Mammary epithelial cell (primary cell): ENCODE data around the gene VPS26C.

Experiments
- EZH2 ChIP-seq: IDR thresholded peaks from 2 replicates; pipeline ENCODE4 v1.6.1; 2012; ENCODE audit warnings: low read length, inconsistent platforms, borderline replicate concordance
- TF ChIP-seq, protein P1 (sequence below), 2 donors: IDR thresholded peaks in 1 of 2; conservative IDR thresholded peaks in 1 of 2; 2 replicates each; pipeline ENCODE4 v1.5.1; 2011 to 2012; ENCODE audit warnings: inconsistent platforms in 2 of 2, low read length in 2 of 2, mild to moderate bottlenecking in 2 of 2, control low read depth in 1 of 2, low read depth in 1 of 2; ENCODE audit not compliant: insufficient read depth in 1 of 2; ENCODE audit errors: extremely low read depth in 1 of 2

DNA sequence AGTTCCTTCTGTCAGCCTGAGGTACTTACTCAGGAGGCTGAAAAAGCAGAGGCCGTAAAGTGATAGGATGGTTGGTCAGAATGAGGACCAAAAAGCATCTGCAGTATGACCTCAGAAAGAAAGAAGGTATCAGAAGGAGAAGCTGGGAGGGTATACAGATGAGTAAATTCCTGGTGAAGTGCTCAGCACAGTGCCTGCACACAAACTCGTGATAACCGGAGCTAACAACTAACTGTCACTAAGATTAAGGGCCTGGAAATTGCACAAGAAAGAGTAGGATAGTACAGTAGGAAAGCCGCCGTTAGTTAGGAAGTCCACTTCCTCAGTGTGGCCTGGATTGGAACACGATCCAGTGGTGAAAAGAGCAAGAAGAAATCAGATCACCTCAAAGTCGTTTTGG, 62.6 kb downstream of the VPS26C start:
- TF ChIP-seq, protein P1, sequence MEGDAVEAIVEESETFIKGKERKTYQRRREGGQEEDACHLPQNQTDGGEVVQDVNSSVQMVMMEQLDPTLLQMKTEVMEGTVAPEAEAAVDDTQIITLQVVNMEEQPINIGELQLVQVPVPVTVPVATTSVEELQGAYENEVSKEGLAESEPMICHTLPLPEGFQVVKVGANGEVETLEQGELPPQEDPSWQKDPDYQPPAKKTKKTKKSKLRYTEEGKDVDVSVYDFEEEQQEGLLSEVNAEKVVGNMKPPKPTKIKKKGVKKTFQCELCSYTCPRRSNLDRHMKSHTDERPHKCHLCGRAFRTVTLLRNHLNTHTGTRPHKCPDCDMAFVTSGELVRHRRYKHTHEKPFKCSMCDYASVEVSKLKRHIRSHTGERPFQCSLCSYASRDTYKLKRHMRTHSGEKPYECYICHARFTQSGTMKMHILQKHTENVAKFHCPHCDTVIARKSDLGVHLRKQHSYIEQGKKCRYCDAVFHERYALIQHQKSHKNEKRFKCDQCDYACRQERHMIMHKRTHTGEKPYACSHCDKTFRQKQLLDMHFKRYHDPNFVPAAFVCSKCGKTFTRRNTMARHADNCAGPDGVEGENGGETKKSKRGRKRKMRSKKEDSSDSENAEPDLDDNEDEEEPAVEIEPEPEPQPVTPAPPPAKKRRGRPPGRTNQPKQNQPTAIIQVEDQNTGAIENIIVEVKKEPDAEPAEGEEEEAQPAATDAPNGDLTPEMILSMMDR (conservative IDR thresholded peaks at IDR 0.05 in 1 of 2, IDR thresholded peaks at IDR 0.05 in 1 of 2; ENCODE audit: extremely low read depth in 1 of 2, insufficient read depth in 1 of 2, low read depth in 1 of 2, low read length in 2 of 2) = no peak
- TF ChIP-seq EZH2 = no peak
